ENCODE data around the gene SLC9A4.

The SLC9A4 gene

DNA sequence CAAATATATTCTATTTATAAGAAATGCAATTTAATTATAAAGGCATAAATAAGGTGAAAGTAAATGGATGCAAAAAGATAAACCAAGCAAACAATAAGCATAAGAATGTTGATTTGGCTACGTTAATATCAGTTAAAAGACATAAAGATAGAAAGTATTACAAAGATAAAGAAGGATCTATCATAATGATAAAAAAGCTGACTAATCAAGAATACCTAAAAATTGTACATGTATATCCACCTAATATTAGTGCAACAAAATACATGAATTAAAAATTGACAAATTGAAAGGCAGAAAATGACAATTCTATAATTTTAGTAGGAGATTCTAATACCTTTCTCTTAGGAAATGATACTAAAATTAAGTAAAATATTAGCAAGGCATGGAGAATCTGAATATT, 21.5 kb downstream of the SLC9A4 start:
- Histone ChIP-seq H3K4me3 (ENCODE audit: control insufficient read depth in 1 of 7, extremely low read depth in 1 of 7, insufficient read depth in 4 of 7, low read depth in 2 of 7, low read length in 6 of 7) (no peak overlapping the region), H3K36me3 (ENCODE audit: control insufficient read depth in 4 of 4, insufficient read depth in 4 of 4, low read length in 3 of 4) (no peaks in the 10 kb centered on the region), H3K27me3 (replicated peaks in 2 of 5; ENCODE audit: control insufficient read depth in 4 of 5, insufficient read depth in 5 of 5, low read length in 4 of 5) (peaks cover 0 to 14% (median 2%) of the 10 kb centered on the region in 5 experiments), H3K9me3 (ENCODE audit: control extremely low read depth in 1 of 5, control insufficient read depth in 4 of 5, insufficient read depth in 2 of 5, low read depth in 1 of 5, low read length in 4 of 5) (peaks cover 0 to 10% (median 3%) of the 10 kb centered on the region in 5 experiments), H3K27ac (ENCODE audit: insufficient read depth in 1 of 2, low read depth in 1 of 2, low read length in 2 of 2, poor library complexity in 1 of 2, severe bottlenecking in 2 of 2) (no peak overlapping the region), H3K4me1 (ENCODE audit: control extremely low read depth in 1 of 4, control insufficient read depth in 4 of 4, insufficient read depth in 4 of 4, low read length in 3 of 4) (peaks cover 3 to 9% (median 7%) of the 10 kb centered on the region in 4 experiments)
- no CpG with 5 or more reads among the region's 1 CpG for WGBS (ENCODE audit: insufficient coverage)
- POLR2A ChIA-PET = no interaction called here
- no peak for DNase-seq
- CTCF ChIA-PET = no interaction called here

DNA sequence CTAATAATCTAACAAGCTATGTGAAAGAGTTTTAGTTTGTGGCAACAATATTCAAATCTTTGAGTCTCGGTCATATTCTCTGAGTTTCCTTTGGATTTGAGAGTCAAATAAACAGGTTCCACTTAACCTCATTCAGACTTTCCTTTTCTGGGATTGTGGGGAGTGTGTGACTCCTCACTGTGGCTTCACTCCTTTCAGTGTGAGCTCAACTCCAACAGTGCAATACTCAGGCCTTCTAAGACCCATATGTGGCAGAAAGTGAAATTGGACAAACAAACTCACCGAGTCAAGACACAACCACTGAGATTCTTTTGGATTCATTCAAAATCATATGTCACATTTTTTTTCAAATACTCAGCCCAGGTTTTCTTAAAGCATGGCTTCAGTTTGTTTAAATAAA, 25.4 kb downstream of the SLC9A4 start:
- no peak for DNase-seq
- H3K9me3 ChIP-seq (ENCODE audit: control extremely low read depth in 1 of 5, control insufficient read depth in 4 of 5, insufficient read depth in 2 of 5, low read depth in 1 of 5, low read length in 4 of 5) = peaks cover 0 to 8% (median 2%) of the 10 kb centered on the region in 5 experiments
- ChIA-PET POLR2A (interaction anchor here (0.6 kb wide), 1 partner anchor 52 kb away, joined by 4 read pairs; no protein-coding TSS in a partner anchor), CTCF (interaction anchor here (1.3 kb wide), 1 partner anchor 15 kb away, joined by 3 read pairs; no protein-coding TSS in a partner anchor)
- H3K4me1 ChIP-seq (ENCODE audit: control extremely low read depth in 1 of 4, control insufficient read depth in 4 of 4, insufficient read depth in 4 of 4, low read length in 3 of 4) = no peaks in the 10 kb centered on the region
- H3K36me3 ChIP-seq (ENCODE audit: control insufficient read depth in 4 of 4, insufficient read depth in 4 of 4, low read length in 3 of 4) = no peaks in the 10 kb centered on the region
- WGBS (ENCODE audit: insufficient coverage) = no CpG with 5 or more reads among the region's 2 CpGs
- H3K27ac ChIP-seq (ENCODE audit: insufficient read depth in 1 of 2, low read depth in 1 of 2, low read length in 2 of 2, poor library complexity in 1 of 2, severe bottlenecking in 2 of 2) = no peak overlapping the region
- no peak overlapping the region for H3K4me3 ChIP-seq (ENCODE audit: control insufficient read depth in 1 of 7, extremely low read depth in 1 of 7, insufficient read depth in 4 of 7, low read depth in 2 of 7, low read length in 6 of 7)
- peaks cover 0 to 12% (median 3%) of the 10 kb centered on the region in 5 experiments for H3K27me3 ChIP-seq (replicated peaks in 2 of 5; ENCODE audit: control insufficient read depth in 4 of 5, insufficient read depth in 5 of 5, low read length in 4 of 5)

DNA sequence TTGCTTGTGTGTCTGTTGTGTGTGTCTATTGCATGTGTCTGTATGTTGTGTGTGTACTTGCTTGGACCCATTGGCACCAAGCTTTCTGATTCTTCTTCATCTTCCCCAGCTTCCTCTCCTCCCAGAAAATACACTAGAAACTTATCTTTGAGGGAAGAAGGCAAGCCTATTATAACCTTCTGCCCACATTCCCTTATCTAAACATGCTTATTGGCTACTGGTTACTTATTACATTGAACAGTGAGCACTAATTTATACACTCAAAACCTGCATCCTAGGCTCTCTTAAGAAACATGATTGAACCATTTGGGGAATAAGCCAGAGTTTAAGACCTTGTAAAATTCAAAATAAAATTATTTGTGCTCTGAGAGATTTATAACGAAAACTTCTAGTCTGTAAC, 26.5 kb downstream of the SLC9A4 start:
- ChIA-PET POLR2A (no interaction called here), CTCF (interaction anchor here (0.6 kb wide), 1 partner anchor 21 kb away, joined by 3 read pairs; no protein-coding TSS in a partner anchor)
- no peak for DNase-seq
- H3K27me3 ChIP-seq (replicated peaks in 2 of 5; ENCODE audit: control insufficient read depth in 4 of 5, insufficient read depth in 5 of 5, low read length in 4 of 5) = peaks cover 0 to 12% (median 3%) of the 10 kb centered on the region in 5 experiments
- H3K9me3 ChIP-seq (ENCODE audit: control extremely low read depth in 1 of 5, control insufficient read depth in 4 of 5, insufficient read depth in 2 of 5, low read depth in 1 of 5, low read length in 4 of 5) = peaks cover 0 to 2% (median 0%) of the 10 kb centered on the region in 5 experiments
- H3K36me3 ChIP-seq (ENCODE audit: control insufficient read depth in 4 of 4, insufficient read depth in 4 of 4, low read length in 3 of 4) = no peaks in the 10 kb centered on the region
- H3K4me3 ChIP-seq (ENCODE audit: control insufficient read depth in 1 of 7, extremely low read depth in 1 of 7, insufficient read depth in 4 of 7, low read depth in 2 of 7, low read length in 6 of 7) = no peak overlapping the region
- no peak overlapping the region for H3K27ac ChIP-seq (ENCODE audit: insufficient read depth in 1 of 2, low read depth in 1 of 2, low read length in 2 of 2, poor library complexity in 1 of 2, severe bottlenecking in 2 of 2)
- H3K4me1 ChIP-seq (ENCODE audit: control extremely low read depth in 1 of 4, control insufficient read depth in 4 of 4, insufficient read depth in 4 of 4, low read length in 3 of 4) = no peaks in the 10 kb centered on the region
- WGBS (ENCODE audit: insufficient coverage) = no CpG with 5 or more reads among the region's 1 CpG

DNA sequence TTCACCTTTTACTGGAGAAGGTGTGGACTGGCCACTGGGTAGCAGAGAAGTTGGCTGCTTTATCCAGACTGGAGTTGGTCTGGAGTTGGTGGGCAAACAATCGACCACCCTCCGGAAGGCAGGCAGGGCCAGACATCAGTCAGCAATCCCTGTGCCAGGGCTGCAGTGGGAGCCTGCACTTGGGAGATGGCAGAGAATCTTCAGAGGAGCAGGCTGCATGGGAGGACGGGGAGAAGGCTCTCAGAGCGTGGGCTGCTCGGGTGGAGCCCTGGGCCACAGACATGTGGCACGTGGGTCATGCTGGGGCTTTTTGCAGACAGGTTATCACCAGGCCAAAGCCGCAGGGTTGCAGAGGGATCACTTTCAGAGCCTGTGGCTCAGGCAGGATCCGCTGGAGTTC, 29.6 kb downstream of the SLC9A4 start:
- no peaks in the 10 kb centered on the region for H3K9me3 ChIP-seq (ENCODE audit: control extremely low read depth in 1 of 5, control insufficient read depth in 4 of 5, insufficient read depth in 2 of 5, low read depth in 1 of 5, low read length in 4 of 5)
- ChIA-PET POLR2A (no interaction called here), CTCF (interaction anchor here (1.6 kb wide), 1 partner anchor 15 kb away, joined by 4 read pairs; no protein-coding TSS in a partner anchor)
- peaks cover 0 to 12% (median 3%) of the 10 kb centered on the region in 5 experiments for H3K27me3 ChIP-seq (replicated peaks in 2 of 5; ENCODE audit: control insufficient read depth in 4 of 5, insufficient read depth in 5 of 5, low read length in 4 of 5)
- H3K36me3 ChIP-seq (ENCODE audit: control insufficient read depth in 4 of 4, insufficient read depth in 4 of 4, low read length in 3 of 4) = no peaks in the 10 kb centered on the region
- no peak overlapping the region for H3K27ac ChIP-seq (ENCODE audit: insufficient read depth in 1 of 2, low read depth in 1 of 2, low read length in 2 of 2, poor library complexity in 1 of 2, severe bottlenecking in 2 of 2)
- no peak overlapping the region for H3K4me3 ChIP-seq (ENCODE audit: control insufficient read depth in 1 of 7, extremely low read depth in 1 of 7, insufficient read depth in 4 of 7, low read depth in 2 of 7, low read length in 6 of 7)
- WGBS (ENCODE audit: insufficient coverage) = 97% methylated on average over 7 of the region's 8 CpGs
- DNase-seq = no peak
- H3K4me1 ChIP-seq (ENCODE audit: control extremely low read depth in 1 of 4, control insufficient read depth in 4 of 4, insufficient read depth in 4 of 4, low read length in 3 of 4) = no peaks in the 10 kb centered on the region

DNA sequence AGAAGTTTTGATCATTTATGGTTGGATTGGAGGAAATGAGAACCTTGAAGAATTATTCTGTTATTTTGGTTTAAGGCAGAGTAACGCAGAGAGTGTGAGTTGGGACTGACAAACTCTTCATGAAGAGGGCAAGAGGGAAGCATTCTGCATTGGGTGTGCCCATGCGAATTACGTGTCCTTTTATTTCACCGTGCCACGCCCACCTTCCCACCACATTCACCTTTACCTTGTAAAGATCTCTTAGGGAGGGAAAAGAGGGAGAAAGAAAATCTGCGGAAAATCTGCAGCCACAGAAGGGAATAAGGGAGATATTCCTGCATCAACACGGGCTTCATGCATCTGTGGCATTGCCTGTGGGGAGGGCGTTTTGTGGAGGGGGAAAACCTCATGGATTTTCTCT, 31.8 kb downstream of the SLC9A4 start:
- H3K4me1 ChIP-seq (ENCODE audit: control extremely low read depth in 1 of 4, control insufficient read depth in 4 of 4, insufficient read depth in 4 of 4, low read length in 3 of 4) = no peaks in the 10 kb centered on the region
- WGBS (ENCODE audit: insufficient coverage) = 96% methylated on average over 4 of the region's 8 CpGs

DNA sequence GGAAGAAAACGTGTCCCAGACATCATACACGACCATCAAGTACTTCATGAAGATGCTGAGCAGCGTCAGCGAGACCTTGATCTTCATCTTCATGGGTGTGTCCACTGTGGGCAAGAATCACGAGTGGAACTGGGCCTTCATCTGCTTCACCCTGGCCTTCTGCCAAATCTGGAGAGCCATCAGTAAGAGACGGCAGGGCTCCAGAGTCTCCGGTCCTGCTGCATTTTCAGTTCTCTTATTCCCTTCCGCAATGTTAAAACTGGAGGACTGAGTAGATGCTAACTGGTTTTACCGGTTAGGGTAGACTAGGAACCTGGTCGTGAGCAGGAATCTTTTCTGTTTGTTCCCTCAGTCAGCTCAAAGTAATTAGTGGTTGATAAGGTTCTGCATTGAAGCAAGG, 32.3 kb downstream of the SLC9A4 start:
- DNase-seq = no peak
- POLR2A ChIA-PET = no interaction called here
- CTCF ChIA-PET = no interaction called here

More for the DNA sequence above, 31.8 kb downstream of the SLC9A4 start:
- H3K4me3 ChIP-seq (ENCODE audit: control insufficient read depth in 1 of 7, extremely low read depth in 1 of 7, insufficient read depth in 4 of 7, low read depth in 2 of 7, low read length in 6 of 7) = no peak overlapping the region
- no peaks in the 10 kb centered on the region for H3K36me3 ChIP-seq (ENCODE audit: control insufficient read depth in 4 of 4, insufficient read depth in 4 of 4, low read length in 3 of 4)
- POLR2A ChIA-PET = no interaction called here
- DNase-seq = no peak
- H3K9me3 ChIP-seq (ENCODE audit: control extremely low read depth in 1 of 5, control insufficient read depth in 4 of 5, insufficient read depth in 2 of 5, low read depth in 1 of 5, low read length in 4 of 5) = no peaks in the 10 kb centered on the region
- H3K27ac ChIP-seq (ENCODE audit: insufficient read depth in 1 of 2, low read depth in 1 of 2, low read length in 2 of 2, poor library complexity in 1 of 2, severe bottlenecking in 2 of 2) = no peak overlapping the region
- H3K27me3 ChIP-seq (replicated peaks in 2 of 5; ENCODE audit: control insufficient read depth in 4 of 5, insufficient read depth in 5 of 5, low read length in 4 of 5) = peaks cover 0 to 10% (median 3%) of the 10 kb centered on the region in 5 experiments
- CTCF ChIA-PET = interaction anchor here (1.4 kb wide), 1 partner anchor 15 kb away, joined by 3 read pairs; no protein-coding TSS in a partner anchor

DNA sequence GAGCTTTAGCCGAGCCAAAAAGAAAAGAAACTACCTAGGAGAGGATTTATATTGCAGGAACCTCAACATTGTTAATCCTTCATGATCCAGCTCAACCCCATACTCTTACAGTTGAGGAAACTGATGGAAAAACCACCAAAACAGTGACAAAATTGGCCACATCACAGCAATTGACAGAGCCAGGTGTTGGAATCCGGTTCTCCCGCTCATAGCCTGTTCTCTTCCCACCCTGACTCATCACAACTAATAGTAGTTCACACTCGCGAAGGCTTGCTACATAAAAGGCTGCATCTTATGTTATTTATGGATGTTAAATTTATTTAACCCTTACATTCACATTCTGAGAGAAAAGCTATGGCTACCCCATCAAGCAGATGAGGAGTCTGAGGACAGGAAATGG, 33.7 kb downstream of the SLC9A4 start:
- peaks cover 0 to 5% (median 2%) of the 10 kb centered on the region in 5 experiments for H3K27me3 ChIP-seq (replicated peaks in 2 of 5; ENCODE audit: control insufficient read depth in 4 of 5, insufficient read depth in 5 of 5, low read length in 4 of 5)
- ChIA-PET CTCF (interaction anchor here (1.3 kb wide), 1 partner anchor 11 kb away, joined by 4 read pairs; no protein-coding TSS in a partner anchor), POLR2A (no interaction called here)
- peaks cover 0 to 2% (median 0%) of the 10 kb centered on the region in 5 experiments for H3K9me3 ChIP-seq (ENCODE audit: control extremely low read depth in 1 of 5, control insufficient read depth in 4 of 5, insufficient read depth in 2 of 5, low read depth in 1 of 5, low read length in 4 of 5)
- no peaks in the 10 kb centered on the region for H3K4me1 ChIP-seq (ENCODE audit: control extremely low read depth in 1 of 4, control insufficient read depth in 4 of 4, insufficient read depth in 4 of 4, low read length in 3 of 4)
- WGBS (ENCODE audit: insufficient coverage) = no CpG with 5 or more reads among the region's 5 CpGs
- no peak overlapping the region for H3K4me3 ChIP-seq (ENCODE audit: control insufficient read depth in 1 of 7, extremely low read depth in 1 of 7, insufficient read depth in 4 of 7, low read depth in 2 of 7, low read length in 6 of 7)
- DNase-seq = no peak
- H3K36me3 ChIP-seq (ENCODE audit: control insufficient read depth in 4 of 4, insufficient read depth in 4 of 4, low read length in 3 of 4) = no peaks in the 10 kb centered on the region
- H3K27ac ChIP-seq (ENCODE audit: insufficient read depth in 1 of 2, low read depth in 1 of 2, low read length in 2 of 2, poor library complexity in 1 of 2, severe bottlenecking in 2 of 2) = no peak overlapping the region

More for the DNA sequence above, 32.3 kb downstream of the SLC9A4 start:
- Histone ChIP-seq H3K27ac (ENCODE audit: insufficient read depth in 1 of 2, low read depth in 1 of 2, low read length in 2 of 2, poor library complexity in 1 of 2, severe bottlenecking in 2 of 2) (no peak overlapping the region), H3K36me3 (ENCODE audit: control insufficient read depth in 4 of 4, insufficient read depth in 4 of 4, low read length in 3 of 4) (no peaks in the 10 kb centered on the region), H3K4me3 (ENCODE audit: control insufficient read depth in 1 of 7, extremely low read depth in 1 of 7, insufficient read depth in 4 of 7, low read depth in 2 of 7, low read length in 6 of 7) (no peak overlapping the region), H3K9me3 (ENCODE audit: control extremely low read depth in 1 of 5, control insufficient read depth in 4 of 5, insufficient read depth in 2 of 5, low read depth in 1 of 5, low read length in 4 of 5) (no peaks in the 10 kb centered on the region), H3K4me1 (ENCODE audit: control extremely low read depth in 1 of 4, control insufficient read depth in 4 of 4, insufficient read depth in 4 of 4, low read length in 3 of 4) (no peaks in the 10 kb centered on the region), H3K27me3 (replicated peaks in 2 of 5; ENCODE audit: control insufficient read depth in 4 of 5, insufficient read depth in 5 of 5, low read length in 4 of 5) (peaks cover 0 to 8% (median 3%) of the 10 kb centered on the region in 5 experiments)
- 86% methylated on average over 9 of the region's 10 CpGs for WGBS (ENCODE audit: insufficient coverage)
